A375 (cell line): ENCODE results near the gene WDFY3. TPM values are rescaled to one million over a fixed set of nuclear protein-coding genes. Genes with fewer than 3 reads are reported as not detected.

Experiments used
- small RNA-seq: library from RNA; depleted of rRNA; stranded (forward); fragments of <200 nt; gene quantifications from one replicate; pipeline ENCODE3, GENCODE V24; 2014
- total RNA-seq: library from RNA; depleted of rRNA; stranded (reverse); fragments of >200 nt; shearing (Covaris generic); gene quantifications from 2 replicates; pipeline ENCODE4 v1.2.3, GENCODE V29; 2014; rRNA removed

Gene WDFY3, protein sequence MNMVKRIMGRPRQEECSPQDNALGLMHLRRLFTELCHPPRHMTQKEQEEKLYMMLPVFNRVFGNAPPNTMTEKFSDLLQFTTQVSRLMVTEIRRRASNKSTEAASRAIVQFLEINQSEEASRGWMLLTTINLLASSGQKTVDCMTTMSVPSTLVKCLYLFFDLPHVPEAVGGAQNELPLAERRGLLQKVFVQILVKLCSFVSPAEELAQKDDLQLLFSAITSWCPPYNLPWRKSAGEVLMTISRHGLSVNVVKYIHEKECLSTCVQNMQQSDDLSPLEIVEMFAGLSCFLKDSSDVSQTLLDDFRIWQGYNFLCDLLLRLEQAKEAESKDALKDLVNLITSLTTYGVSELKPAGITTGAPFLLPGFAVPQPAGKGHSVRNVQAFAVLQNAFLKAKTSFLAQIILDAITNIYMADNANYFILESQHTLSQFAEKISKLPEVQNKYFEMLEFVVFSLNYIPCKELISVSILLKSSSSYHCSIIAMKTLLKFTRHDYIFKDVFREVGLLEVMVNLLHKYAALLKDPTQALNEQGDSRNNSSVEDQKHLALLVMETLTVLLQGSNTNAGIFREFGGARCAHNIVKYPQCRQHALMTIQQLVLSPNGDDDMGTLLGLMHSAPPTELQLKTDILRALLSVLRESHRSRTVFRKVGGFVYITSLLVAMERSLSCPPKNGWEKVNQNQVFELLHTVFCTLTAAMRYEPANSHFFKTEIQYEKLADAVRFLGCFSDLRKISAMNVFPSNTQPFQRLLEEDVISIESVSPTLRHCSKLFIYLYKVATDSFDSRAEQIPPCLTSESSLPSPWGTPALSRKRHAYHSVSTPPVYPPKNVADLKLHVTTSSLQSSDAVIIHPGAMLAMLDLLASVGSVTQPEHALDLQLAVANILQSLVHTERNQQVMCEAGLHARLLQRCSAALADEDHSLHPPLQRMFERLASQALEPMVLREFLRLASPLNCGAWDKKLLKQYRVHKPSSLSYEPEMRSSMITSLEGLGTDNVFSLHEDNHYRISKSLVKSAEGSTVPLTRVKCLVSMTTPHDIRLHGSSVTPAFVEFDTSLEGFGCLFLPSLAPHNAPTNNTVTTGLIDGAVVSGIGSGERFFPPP (N-terminal part only)
- 21.6 and 22.4 TPM in 2 replicates for total RNA-seq

GRCh38 chr4:84966382-84967242, at the start of gene WDFY3:
WDFY3 (minus strand) TSS chr4:84966690; CDS start chr4:84860591, 106,099 bp downstream.

Small RNA genes lying within 50 kb of the gene (small RNA-seq; reads per million reads assigned to genes)
- not detected for gene RN7SL552P
- not detected for gene RNU6-469P
